Measurements from ENCODE around the gene FILIP1L. TPM values are rescaled to one million over a fixed set of nuclear protein-coding genes. Genes with fewer than 3 reads are reported as not detected.

The FILIP1L gene
- total and polyA plus RNA-seq, 2 of the 4 experiments (the other 2 are of a cell fraction): 11.5 to 19.9 TPM

GRCh38 chr3:99867594-99868310, 246.5 kb downstream of the FILIP1L start (continued):
- no peak for TF ChIP-seq RFX5 (IDR thresholded peaks at IDR 0.05; ENCODE audit: low read depth, low read length)

- peak; percentile 22; the same call in 1 of the 2 replicates for ATAC-seq (ENCODE audit: low read depth)
- dilution Hi-C loops (cut with HindIII; ENCODE audit: low sequenced_read_pairs, unreplicated experiment): no loop called here
- H3K4me3 ChIP-seq (ENCODE audit: insufficient read depth, low read depth, low read length): no peak overlapping the region
Observed at GRCh38 chr3:99866261-99866761, 248.0 kb downstream of the FILIP1L start.

More at GRCh38 chr3:99866261-99866761, 248.0 kb downstream of the FILIP1L start:
- Histone ChIP-seq H3K79me1 (ENCODE audit: low read depth in 1 of 2, low read length in 2 of 2) (peaks cover 23 to 83% of the 10 kb centered on the region in 2 experiments), H4K20me1 (ENCODE audit: insufficient read depth, low read length) (peaks cover 68% of the 10 kb centered on the region), H3K27ac (ENCODE audit: insufficient read depth, low read length) (peak overlapping the region; percentile 16; the same call in 1 of the 2 replicates), H3K4me2 (ENCODE audit: low read depth, low read length) (peak overlapping the region; percentile 55; the same call in 1 of the 2 replicates), H3K9me3 (ENCODE audit: control insufficient read depth, insufficient read depth, low read length) (no peaks in the 10 kb centered on the region), H2AK5ac (ENCODE audit: low read depth, low read length) (no peak overlapping the region), H2BK15ac (ENCODE audit: low read depth, low read length) (no peak overlapping the region), H2AFZ (replicated peaks; ENCODE audit: low read length, poor library complexity) (no peak overlapping the region), H3K36me3 (ENCODE audit: control insufficient read depth, insufficient read depth, low read length) (peaks cover 31% of the 10 kb centered on the region), H2BK120ac (ENCODE audit: low read depth, low read length) (no peak overlapping the region), H3K4me1 (ENCODE audit: control insufficient read depth, insufficient read depth, low read length) (peaks cover 28% of the 10 kb centered on the region), H2BK20ac (ENCODE audit: low read depth, low read length) (no peak overlapping the region), H3K14ac (replicated peaks; ENCODE audit: low read depth, low read length) (no peak overlapping the region), H4K91ac (ENCODE audit: insufficient read depth, low read depth, low read length) (no peak overlapping the region), H4K5ac (ENCODE audit: low read depth, low read length) (no peak overlapping the region), H2AK9ac (replicated peaks; ENCODE audit: low read depth, low read length, poor library complexity) (no peak overlapping the region), H3K18ac (ENCODE audit: low read depth, low read length) (peak overlapping the region; percentile 9; the same call in 1 of the 2 replicates), H4K8ac (ENCODE audit: low read depth in 2 of 2, low read length in 2 of 2) (no peak overlapping the region), H3K9ac (ENCODE audit: low read depth, low read length) (no peak overlapping the region), H2BK5ac (ENCODE audit: low read depth, low read length, poor library complexity, severe bottlenecking) (peak overlapping the region; percentile 9), H3K4ac (ENCODE audit: low read depth, low read length) (no peak overlapping the region), H3K23ac (ENCODE audit: low read depth, low read length) (no peak overlapping the region), H3K27me3 (ENCODE audit: control insufficient read depth, insufficient read depth, low read length) (no peaks in the 10 kb centered on the region), H3K9me1 (ENCODE audit: insufficient read depth, low read length) (peaks cover 30% of the 10 kb centered on the region), H3K56ac (ENCODE audit: extremely low read depth, insufficient read depth, low read length) (no peak overlapping the region)
- DNase-seq: peak; percentile 69
- WGBS, 2 experiments (ENCODE audit: extremely low coverage in 2 of 2, insufficient read length in 1 of 2): 67% methylated on average over 1 of the region's 3 CpGs; no CpG with 5 or more reads in 1 of the 2 experiments
- POLR2A ChIA-PET (ENCODE audit: unreplicated experiment): no interaction called here
- in situ Hi-C loops (cut with MboI; ENCODE audit: low sequenced_read_pairs) (loop anchor here (25.0 kb wide), 1 partner anchor 196 kb away; no protein-coding TSS in a partner anchor), intact Hi-C loops (cut with micrococcal nuclease) (no loop called here)
- TF ChIP-seq BHLHE40 (IDR thresholded peaks at IDR 0.05; ENCODE audit: low read depth, low read length) (no peak), RFX5 (IDR thresholded peaks at IDR 0.05; ENCODE audit: low read depth, low read length) (no peak), CHD1 (IDR thresholded peaks at IDR 0.05; ENCODE audit: low read depth, low read length) (no peak), POLR2A (IDR thresholded peaks at IDR 0.05; ENCODE audit: low read depth, low read length) (no peak), RCOR1 (IDR thresholded peaks at IDR 0.05; ENCODE audit: insufficient replicate concordance, low read length) (no peak), MAFK (IDR thresholded peaks at IDR 0.05; ENCODE audit: low read depth, low read length) (0 out of 2 replicates have a peak, but pooled peaks have one; percentile 15), MXI1 (IDR thresholded peaks at IDR 0.05; ENCODE audit: borderline replicate concordance, low read depth, low read length) (no peak), CEBPB (IDR thresholded peaks at IDR 0.05; ENCODE audit: low read depth, low read length) (0 out of 2 replicates have a peak, but pooled peaks have one; percentile 24), FOS (IDR thresholded peaks at IDR 0.05; ENCODE audit: low read depth, low read length) (no peak)
- no TSS peak for BruUV-seq (replicated peaks)
- CTCF ChIA-PET: no interaction called here

Measured in IMR-90 (cell line).